Tibial nerve (tissue), 4 donors: ENCODE results near the gene CLCC1. TPM values are rescaled to one million over a fixed set of nuclear protein-coding genes. Genes with fewer than 3 reads are reported as not detected.
"Not testable (repeated sequence)": the region's sequence is repeated elsewhere in the genome, so short reads cannot be mapped to it uniquely, and the experiment has no call there.

Experiments used
- DNase-seq, 2 donors: peaks; one replicate each; pipeline ENCODE4 v3.0.0-alpha.2; 2019; ENCODE audit warnings: low spot score in 2 of 2
- H3K27ac ChIP-seq, 4 donors: fragments of 200-600 bp; sonication (generic) in 3 of 4; one replicate each; pipeline ENCODE4 v1.5.1; 2017 to 2019; ENCODE audit warnings: mild to moderate bottlenecking in 1 of 4
- H3K27me3 ChIP-seq, 2 donors: fragments of 200-600 bp; sonication (generic) in 1 of 2; one replicate each; pipeline versions ENCODE4 v1.5.1 to v1.6.0; 2017 to 2019
- H3K36me3 ChIP-seq, 3 donors: fragments of 200-600 bp; sonication (generic); one replicate each; pipeline ENCODE4 v1.5.1; 2018 to 2019
- H3K4me1 ChIP-seq, 4 donors: fragments of 200-600 bp; sonication (generic) in 3 of 4; one replicate each; pipeline ENCODE4 v1.5.1; 2017 to 2019
- H3K4me3 ChIP-seq, 4 donors: fragments of 200-600 bp; sonication (generic) in 3 of 4; one replicate each; pipeline ENCODE4 v1.5.1; 2017 to 2019; ENCODE audit warnings: mild to moderate bottlenecking in 1 of 4, moderate library complexity in 1 of 4
- H3K9me3 ChIP-seq, 4 donors: fragments of 200-600 bp; sonication (generic) in 3 of 4; one replicate each; pipeline ENCODE4 v1.5.1; 2017 to 2019
- CTCF ChIP-seq, 5 experiments: fragments of 200-600 bp in 3 of 5; fragments of 450-650 bp in 2 of 5; sonication (generic) in 3 of 5; IDR thresholded peaks; one replicate each; pipeline ENCODE4 v1.5.1; 2016 to 2019; ENCODE audit warnings: antibody characterized with exemption in 5 of 5, mild to moderate bottlenecking in 3 of 5, moderate library complexity in 2 of 5
- EP300 ChIP-seq, 2 donors: sonication (generic); formaldehyde crosslinking; IDR thresholded peaks; one replicate each; pipeline ENCODE4 v1.6.1; 2017; ENCODE audit warnings: antibody characterized with exemption in 2 of 2, mild to moderate bottlenecking in 1 of 2
- POLR2A ChIP-seq, 2 donors: fragments of 450-650 bp; IDR thresholded peaks; one replicate each; pipeline ENCODE4 v1.6.1; 2017; ENCODE audit warnings: antibody characterized with exemption in 2 of 2, mild to moderate bottlenecking in 2 of 2, moderate library complexity in 2 of 2
- WGBS, 2 donors: methylation state at CpG; one replicate each; pipeline ENCODE4 v1.1.5; 2018; 5-methylcytosine and 5-hydroxymethylcytosine counted together
- total RNA-seq, 4 donors: library from RNA; depleted of rRNA; stranded (reverse); fragments of >200 nt; gene quantifications; one replicate each; pipeline ENCODE4 v1.1.0, GENCODE V29; 2016

Gene CLCC1
- total RNA-seq, 4 donors from 2014 or later, result 24.0 to 29.7 (median 26.2) TPM

- peaks cover 0 to 29% (median 6%) of the 10 kb centered on the region in 4 donors for H3K4me1 ChIP-seq
- no peak overlapping the region for H3K27ac ChIP-seq
- TF ChIP-seq EP300 (IDR thresholded peaks at IDR 0.05) (no peak), POLR2A (IDR thresholded peaks at IDR 0.05) (no peak), CTCF (IDR thresholded peaks at IDR 0.05) (no peak)
- no peak overlapping the region for H3K4me3 ChIP-seq
- 70 to 72% methylated on average over 4 of the region's 4 CpGs for WGBS, 2 donors
- H3K27me3 ChIP-seq, result no peaks in the 10 kb centered on the region
- H3K36me3 ChIP-seq, result peaks cover 0 to 36% (median 0%) of the 10 kb centered on the region in 3 donors
- no peaks in the 10 kb centered on the region for H3K9me3 ChIP-seq
- no peak for DNase-seq
These were observed 14.2 kb downstream of the CLCC1 start for GRCh38 chr1:108949044-108949443.

GRCh38 chr1:108947871-108948525 is 15.3 kb downstream of the CLCC1 start:
- TF ChIP-seq EP300 (IDR thresholded peaks at IDR 0.05) (no peak), CTCF (IDR thresholded peaks at IDR 0.05) (no peak), POLR2A (IDR thresholded peaks at IDR 0.05) (no peak)
- peaks cover 0 to 29% (median 6%) of the 10 kb centered on the region in 4 donors for H3K4me1 ChIP-seq
- peak overlapping the region in 1 of 4 donors; percentile 13 for H3K4me3 ChIP-seq
- WGBS, 2 donors, result 14 to 15% methylated on average over 6 of the region's 6 CpGs
- DNase-seq, result no peak
- H3K27me3 ChIP-seq, result no peaks in the 10 kb centered on the region
- H3K9me3 ChIP-seq, result no peaks in the 10 kb centered on the region
- peaks cover 0 to 33% (median 0%) of the 10 kb centered on the region in 3 donors for H3K36me3 ChIP-seq
- peak overlapping the region in 2 of 4 donors; percentile 63 to 70 for H3K27ac ChIP-seq

- peaks cover 0 to 88% (median 29%) of the 10 kb centered on the region in 3 donors for H3K36me3 ChIP-seq
These were observed 27.1 kb downstream of the CLCC1 start for GRCh38 chr1:108936170-108936569.

GRCh38 chr1:108933944-108934343 is 29.3 kb downstream of the CLCC1 start:
- H3K27me3 ChIP-seq, result no peaks in the 10 kb centered on the region
- peaks cover 0 to 94% (median 22%) of the 10 kb centered on the region in 3 donors for H3K36me3 ChIP-seq

More at GRCh38 chr1:108936170-108936569, 27.1 kb downstream of the CLCC1 start:
- Histone ChIP-seq H3K4me1 (no peaks in the 10 kb centered on the region), H3K4me3 (no peak overlapping the region), H3K27me3 (no peaks in the 10 kb centered on the region), H3K9me3 (no peaks in the 10 kb centered on the region), H3K27ac (no peak overlapping the region)
- DNase-seq, result no peak
- TF ChIP-seq CTCF (IDR thresholded peaks at IDR 0.05) (no peak), POLR2A (IDR thresholded peaks at IDR 0.05) (no peak), EP300 (IDR thresholded peaks at IDR 0.05) (no peak)
- 92 to 97% methylated on average over 9 of the region's 9 CpGs for WGBS, 2 donors

GRCh38 chr1:108927565-108927964 is 35.7 kb downstream of the CLCC1 start:
- WGBS, 2 donors, result 100% methylated on average over 1 of the region's 1 CpG
- H3K4me3 ChIP-seq, H3K27me3 ChIP-seq, DNase-seq, H3K27ac ChIP-seq, H3K4me1 ChIP-seq, H3K9me3 ChIP-seq: not testable (repeated sequence)
- H3K36me3 ChIP-seq, result peaks cover 0 to 98% (median 7%) of the 10 kb centered on the region in 3 donors

More at GRCh38 chr1:108933944-108934343, 29.3 kb downstream of the CLCC1 start:
- no peak for TF ChIP-seq EP300 (IDR thresholded peaks at IDR 0.05)
- no peak for TF ChIP-seq POLR2A (IDR thresholded peaks at IDR 0.05)
- TF ChIP-seq CTCF (IDR thresholded peaks at IDR 0.05), result no peak
- no peaks in the 10 kb centered on the region for H3K9me3 ChIP-seq
- no peak for DNase-seq
- H3K27ac ChIP-seq, result no peak overlapping the region
- no peak overlapping the region for H3K4me3 ChIP-seq
- H3K4me1 ChIP-seq, result no peaks in the 10 kb centered on the region
- WGBS, 2 donors, result 90 to 92% methylated on average over 5 of the region's 5 CpGs
